ENCODE results near the gene FBXW8.

Gene FBXW8

GRCh38 chr12:117079487-117079886 is 168.7 kb downstream of the FBXW8 start:
- no peak for FAIRE-seq
- DNase-seq (ENCODE audit: insufficient read length, low spot score) = no peak
- no peak for TF ChIP-seq CTCF (IDR thresholded peaks at IDR 0.05; ENCODE audit: insufficient read depth, missing control alignments)

DNA sequence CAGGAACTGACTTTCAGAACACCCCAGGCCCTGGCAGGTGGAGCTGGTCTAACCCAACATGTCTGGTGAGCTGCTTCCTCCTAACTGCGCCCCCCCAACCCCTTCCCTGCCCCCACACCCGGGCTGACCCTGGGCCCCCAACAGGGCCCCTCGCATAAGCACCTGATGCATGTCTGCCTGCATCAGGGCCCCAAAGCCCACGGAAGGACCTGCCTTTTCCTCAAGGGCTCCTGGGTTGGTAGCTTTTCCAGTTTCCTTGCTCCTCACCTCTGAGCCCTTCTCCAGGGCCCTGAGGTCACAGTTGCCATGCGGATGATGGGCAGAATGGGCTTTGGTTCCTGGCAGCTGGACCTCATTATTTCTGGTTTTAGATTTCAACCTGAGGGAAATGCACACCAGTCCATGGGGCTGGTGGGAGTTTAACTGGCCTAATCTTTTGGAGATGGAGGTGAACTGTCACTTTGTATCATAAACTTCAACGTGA is 170.0 kb downstream of the FBXW8 start:
- TF ChIP-seq CTCF (IDR thresholded peaks at IDR 0.05; ENCODE audit: insufficient read depth, missing control alignments) = no peak
- no peak for DNase-seq (ENCODE audit: insufficient read length, low spot score)
- no peak for FAIRE-seq

All from D721Med (cell line).